GM23248 (cell line): ENCODE data around the gene CCDC183.

Source experiments
- EZH2 ChIP-seq: fragments of 200-600 bp; sonication (generic); IDR thresholded peaks from 2 replicates; pipeline ENCODE4 v1.6.1; 2018; ENCODE audit warnings: antibody characterized with exemption, mild to moderate bottlenecking; ENCODE audit not compliant: insufficient read depth, poor library complexity, severe bottlenecking
- EZH2phosphoT487 ChIP-seq: fragments of 200-600 bp; sonication (generic); IDR thresholded peaks from 2 replicates; pipeline ENCODE4 v1.6.1; 2018; ENCODE audit warnings: antibody characterized with exemption, moderate library complexity, mild to moderate bottlenecking, low read depth; ENCODE audit not compliant: insufficient read depth

- no peak for TF ChIP-seq EZH2
- no peak for TF ChIP-seq EZH2phosphoT487
Observed at GRCh38 chr9:136827794-136828473, 31.8 kb downstream of the CCDC183 start.
